Sigmoid colon (tissue), 4 donors: ENCODE results near the gene PSMG3.

Experiments used
- EP300 ChIP-seq, 4 donors: sonication (generic); formaldehyde crosslinking; IDR thresholded peaks; one replicate each; pipeline ENCODE4 v1.6.1; 2017; ENCODE audit warnings: antibody characterized with exemption in 4 of 4
- POLR2A ChIP-seq, 2 donors: fragments of 450-650 bp; IDR thresholded peaks; one replicate each; pipeline ENCODE4 v1.6.1; 2016; ENCODE audit warnings: antibody characterized with exemption in 2 of 2, mild to moderate bottlenecking in 2 of 2, moderate library complexity in 2 of 2
- TF ChIP-seq, protein P1 (sequence below), 4 experiments: fragments of 450-650 bp in 3 of 4; fragments of 200-600 bp in 1 of 4; IDR thresholded peaks; one replicate each; pipeline ENCODE4 v1.5.1; 2016 to 2019; ENCODE audit warnings: antibody characterized with exemption in 4 of 4, mild to moderate bottlenecking in 3 of 4, moderate library complexity in 2 of 4

- TF ChIP-seq, protein P1, sequence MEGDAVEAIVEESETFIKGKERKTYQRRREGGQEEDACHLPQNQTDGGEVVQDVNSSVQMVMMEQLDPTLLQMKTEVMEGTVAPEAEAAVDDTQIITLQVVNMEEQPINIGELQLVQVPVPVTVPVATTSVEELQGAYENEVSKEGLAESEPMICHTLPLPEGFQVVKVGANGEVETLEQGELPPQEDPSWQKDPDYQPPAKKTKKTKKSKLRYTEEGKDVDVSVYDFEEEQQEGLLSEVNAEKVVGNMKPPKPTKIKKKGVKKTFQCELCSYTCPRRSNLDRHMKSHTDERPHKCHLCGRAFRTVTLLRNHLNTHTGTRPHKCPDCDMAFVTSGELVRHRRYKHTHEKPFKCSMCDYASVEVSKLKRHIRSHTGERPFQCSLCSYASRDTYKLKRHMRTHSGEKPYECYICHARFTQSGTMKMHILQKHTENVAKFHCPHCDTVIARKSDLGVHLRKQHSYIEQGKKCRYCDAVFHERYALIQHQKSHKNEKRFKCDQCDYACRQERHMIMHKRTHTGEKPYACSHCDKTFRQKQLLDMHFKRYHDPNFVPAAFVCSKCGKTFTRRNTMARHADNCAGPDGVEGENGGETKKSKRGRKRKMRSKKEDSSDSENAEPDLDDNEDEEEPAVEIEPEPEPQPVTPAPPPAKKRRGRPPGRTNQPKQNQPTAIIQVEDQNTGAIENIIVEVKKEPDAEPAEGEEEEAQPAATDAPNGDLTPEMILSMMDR (IDR thresholded peaks at IDR 0.05): no peak
- TF ChIP-seq EP300 (IDR thresholded peaks at IDR 0.05) (no peak), POLR2A (IDR thresholded peaks at IDR 0.05) (no peak)
Observed at GRCh38 chr7:1610013-1610677, 40.3 kb upstream of the PSMG3 start.
